NCI-H128 (cell line): ENCODE data around the gene HDAC4.

Source experiments
- DNase-seq: peaks from one replicate; lab custom pipeline; 2025; ENCODE audit not compliant: unreplicated experiment; lab: John Stamatoyannopoulos, UW

HDAC4 gene

DNA sequence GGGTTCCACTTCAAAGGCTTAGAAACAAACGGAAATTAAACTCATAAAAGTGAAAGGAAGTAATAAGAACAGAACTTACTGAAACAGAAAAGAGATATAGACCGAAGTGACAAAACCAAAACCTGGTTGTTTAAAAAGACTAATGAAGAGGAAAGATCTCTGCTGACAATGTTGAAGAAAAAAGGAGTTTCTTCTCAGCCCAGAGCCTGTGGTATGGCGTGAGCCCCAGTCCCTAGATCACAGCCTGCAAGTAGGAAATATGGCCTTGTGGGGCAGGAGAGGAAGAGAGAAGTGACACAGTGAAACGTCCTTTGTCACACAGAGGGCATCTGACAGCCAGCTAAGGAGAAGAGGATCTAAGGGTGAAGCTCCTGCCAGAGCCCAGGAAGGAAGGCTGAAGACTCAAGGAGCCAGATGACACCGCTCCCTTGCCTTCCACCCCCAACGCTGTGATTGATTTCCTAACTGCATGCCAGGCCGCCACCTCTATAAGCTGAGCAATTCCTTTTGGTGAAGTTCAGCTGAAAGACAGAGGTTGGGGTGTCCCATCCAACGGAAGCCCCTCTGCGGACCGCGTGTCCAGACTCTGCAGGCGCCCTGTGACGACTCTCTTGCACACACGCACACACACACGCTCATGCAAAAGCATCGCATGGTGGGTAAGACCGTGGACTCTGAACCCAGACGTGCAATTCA lies 141.1 kb downstream of the HDAC4 start:
- no peak for DNase-seq

DNA sequence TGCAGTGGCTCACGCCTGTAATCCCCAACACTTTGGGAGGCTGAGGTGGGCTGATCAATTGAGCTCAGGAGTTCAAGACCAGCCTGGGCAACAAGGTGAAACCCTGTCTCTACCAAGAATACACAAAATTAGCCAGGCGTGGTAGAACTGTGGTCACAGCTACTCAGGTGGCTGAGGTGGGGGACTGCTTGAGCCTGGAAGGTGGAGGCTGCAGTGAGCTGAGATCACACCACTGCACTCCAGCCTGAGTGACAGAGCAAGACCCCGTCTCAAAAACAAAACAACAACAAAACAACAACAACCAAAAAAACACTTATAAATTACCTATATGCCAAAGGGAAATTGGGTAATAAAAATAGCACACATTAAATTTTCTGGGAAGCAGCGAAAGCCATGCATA lies 141.6 kb downstream of the HDAC4 start:
- DNase-seq = no peak

DNA sequence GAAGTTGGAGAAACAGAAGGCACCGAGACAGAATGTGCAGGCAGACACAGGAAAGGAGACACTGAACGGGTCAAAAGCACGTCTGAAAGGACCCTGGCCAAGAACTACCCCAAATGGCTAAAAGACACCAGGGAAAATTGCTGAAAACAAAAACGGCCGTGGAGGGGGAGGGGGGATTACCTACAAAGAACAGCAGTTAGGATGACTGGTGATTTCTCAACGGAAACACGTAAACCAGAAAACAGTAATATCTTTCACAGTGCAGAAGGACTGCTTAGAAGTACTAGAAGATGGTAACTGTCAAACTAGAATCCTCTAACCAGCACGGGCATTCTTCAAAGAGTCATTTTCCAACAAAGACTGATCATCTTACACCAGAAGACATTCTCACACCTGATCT lies 142.6 kb downstream of the HDAC4 start:
- DNase-seq = no peak

DNA sequence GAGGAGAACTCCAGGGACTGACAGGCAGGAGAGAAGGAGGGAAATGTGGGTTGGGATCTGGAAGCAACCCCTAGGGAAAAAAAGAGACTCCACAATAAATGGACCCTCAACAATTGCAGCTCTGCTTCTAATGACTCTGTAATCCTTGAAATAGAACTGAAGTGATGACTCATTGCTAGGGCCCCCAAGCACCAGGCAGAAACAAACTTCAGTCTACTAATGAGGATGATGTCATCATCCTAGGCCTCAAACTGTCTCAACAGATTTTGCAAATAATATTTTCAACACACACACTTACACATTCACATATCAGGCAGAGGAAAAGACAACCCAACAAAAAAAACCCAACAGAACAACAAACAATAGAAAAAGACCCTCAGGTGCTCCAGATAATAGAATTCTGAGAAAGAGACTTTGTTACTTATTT lies 143.3 kb downstream of the HDAC4 start:
- no peak for DNase-seq

DNA sequence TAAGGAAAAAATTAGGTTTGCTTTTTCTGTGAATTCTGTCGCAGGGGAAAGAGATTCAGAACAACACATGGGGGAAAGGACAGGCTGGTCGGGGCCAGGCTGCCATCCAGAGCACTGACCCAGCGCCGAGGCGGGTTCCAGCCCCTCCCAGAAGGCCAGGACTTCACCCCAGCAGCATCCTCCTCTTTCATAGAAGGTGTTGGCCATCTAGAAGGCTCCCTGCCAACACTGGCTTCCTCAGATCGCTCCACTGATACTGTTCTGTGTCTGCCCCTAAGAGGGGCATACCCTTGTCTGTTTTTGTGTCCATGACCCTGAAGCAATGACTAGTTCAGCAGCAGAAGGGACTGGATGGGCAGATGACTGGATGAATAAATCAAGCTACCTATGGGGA lies 144.5 kb downstream of the HDAC4 start:
- no peak for DNase-seq

DNA sequence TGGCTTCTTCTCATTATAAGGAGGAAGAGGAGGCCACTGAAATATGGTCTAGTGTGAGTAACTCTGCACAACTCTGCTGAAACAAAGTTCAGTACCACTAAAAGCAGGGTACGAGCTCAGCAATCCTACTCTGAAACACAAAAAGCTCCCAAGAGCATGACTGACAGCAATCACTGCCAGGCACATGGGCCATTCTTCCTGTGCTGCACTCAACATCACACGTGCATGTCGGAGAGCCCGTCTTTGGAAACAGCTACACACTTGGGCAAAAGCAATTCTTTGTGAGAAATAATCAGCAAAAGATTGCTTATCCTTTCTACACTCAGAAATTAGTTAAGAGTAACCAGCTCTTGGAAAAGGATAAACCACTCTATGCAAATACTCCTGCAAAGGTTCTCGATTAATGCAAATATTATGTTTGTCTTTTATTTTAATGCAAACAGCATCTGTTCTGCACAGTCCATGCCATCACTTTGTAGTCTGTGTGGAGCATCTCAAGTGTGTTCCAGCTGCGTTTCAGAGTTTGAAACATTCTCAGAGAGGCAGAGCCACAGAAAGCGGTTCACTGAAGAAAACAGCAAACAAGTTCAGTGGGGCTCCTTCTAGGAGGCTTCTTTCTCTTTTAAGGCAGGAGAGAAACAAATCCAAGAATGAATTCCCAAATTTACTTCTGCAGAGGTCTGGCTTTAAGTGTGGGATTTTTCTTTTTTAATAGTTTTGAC lies 145.0 kb downstream of the HDAC4 start:
- no peak for DNase-seq

DNA sequence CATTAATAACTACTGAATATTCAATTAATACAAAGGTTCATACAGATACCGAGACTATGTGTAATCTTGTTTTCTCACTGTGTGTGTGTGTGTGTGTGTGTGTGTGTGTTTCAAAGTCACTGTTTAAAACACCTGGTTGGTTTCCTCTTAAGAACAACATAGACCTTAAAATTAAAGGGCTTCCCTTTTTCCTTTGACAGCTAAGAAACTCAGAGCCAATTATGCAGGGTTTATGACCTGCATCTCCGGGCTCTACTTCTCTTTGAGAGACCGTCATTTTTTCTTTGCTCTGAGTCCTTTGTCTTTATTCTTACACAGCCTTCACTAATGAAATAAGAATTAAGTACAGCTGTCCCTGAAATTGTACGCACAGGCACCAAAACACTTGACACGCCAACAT lies 145.6 kb downstream of the HDAC4 start:
- no peak for DNase-seq

DNA sequence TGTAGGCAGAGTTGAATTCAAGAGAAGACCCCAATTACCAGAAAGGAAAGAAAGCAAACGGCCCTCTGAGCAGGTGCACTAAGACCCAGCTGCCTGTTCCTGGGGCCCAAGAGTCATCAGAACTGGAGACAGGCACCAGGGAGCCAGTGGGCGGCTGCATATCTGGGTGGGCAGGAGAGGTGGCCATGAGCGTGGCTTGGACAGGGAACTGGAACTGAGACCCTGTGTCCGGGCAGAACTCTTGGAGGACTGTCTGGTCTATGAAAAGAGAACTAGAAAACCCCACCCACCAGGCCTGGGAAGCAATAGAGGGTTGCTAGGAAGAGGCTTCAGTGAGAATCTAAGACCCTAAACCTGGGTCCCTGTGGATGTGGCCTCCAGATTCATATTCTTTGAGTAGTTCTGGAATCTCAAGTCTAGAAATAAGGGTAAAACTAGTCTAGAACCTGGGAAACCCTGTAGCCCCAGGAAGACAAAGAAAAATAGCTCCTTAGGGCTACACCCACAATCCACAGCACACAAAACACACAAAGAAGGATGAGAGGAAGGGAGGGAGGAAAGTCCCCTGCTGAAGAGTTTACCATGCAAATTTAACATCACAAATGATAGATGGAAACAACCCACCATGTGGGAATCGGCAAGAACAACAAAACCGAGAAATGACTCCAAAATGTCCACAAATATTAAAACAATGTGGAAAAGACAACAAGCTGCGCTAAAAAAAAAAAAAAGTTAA lies 147.0 kb downstream of the HDAC4 start:
- DNase-seq = no peak

DNA sequence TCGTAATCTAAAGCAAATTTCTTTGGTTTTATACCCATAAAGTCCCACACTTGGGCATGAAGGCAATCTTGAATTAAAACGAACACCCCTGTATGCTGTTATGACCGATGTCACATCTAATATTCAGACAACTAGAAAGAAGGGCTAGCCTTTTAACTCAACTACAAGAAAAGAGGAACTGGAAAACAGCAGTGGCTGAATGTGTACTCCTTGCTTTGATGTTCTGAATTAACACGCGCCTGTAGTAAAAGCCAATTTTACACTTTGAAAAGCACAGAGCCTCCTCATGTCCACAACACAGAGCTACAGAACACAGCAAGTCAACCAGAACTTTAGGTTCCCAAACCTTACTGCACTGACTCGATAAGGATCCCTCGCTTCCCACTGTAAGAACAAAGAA lies 147.6 kb downstream of the HDAC4 start:
- no peak for DNase-seq

DNA sequence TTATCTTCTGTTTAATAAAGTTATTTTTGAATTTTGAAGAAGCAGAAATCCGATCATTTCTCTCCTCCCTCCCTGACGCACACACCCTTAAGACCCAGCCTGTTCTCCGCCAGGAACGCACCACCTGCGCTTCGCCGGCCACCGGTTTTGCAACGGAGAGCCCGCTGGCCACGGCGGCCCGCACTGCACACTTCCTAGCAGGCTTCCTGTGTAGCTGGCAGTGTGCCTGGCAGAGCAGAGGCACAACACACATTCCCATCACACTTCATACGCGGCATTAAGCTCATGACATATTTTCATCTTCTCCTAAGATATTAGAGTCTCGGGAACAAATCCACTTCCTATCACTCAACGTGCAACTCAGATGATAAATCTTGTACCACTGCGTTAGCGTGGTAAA lies 148.0 kb downstream of the HDAC4 start:
- no peak for DNase-seq

DNA sequence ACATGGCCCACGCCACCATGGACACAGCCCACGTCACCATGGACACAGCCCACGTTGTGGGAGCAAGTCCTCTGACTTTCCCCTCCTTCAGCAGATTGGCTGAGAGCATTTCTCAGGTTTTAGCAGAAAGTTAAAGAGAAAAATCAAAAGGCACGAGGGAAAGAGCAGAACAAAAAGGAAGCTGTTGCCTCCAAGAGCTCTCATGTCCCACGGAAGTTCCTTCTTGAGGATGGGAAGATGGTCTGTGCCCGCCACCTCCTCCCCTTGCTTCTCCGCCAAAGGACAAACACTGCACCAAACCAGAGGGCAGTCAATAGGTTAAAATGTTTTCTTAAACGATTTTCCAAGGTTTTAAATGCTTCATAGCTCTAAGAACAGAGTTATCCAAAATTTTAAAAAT lies 148.4 kb downstream of the HDAC4 start:
- no peak for DNase-seq

DNA sequence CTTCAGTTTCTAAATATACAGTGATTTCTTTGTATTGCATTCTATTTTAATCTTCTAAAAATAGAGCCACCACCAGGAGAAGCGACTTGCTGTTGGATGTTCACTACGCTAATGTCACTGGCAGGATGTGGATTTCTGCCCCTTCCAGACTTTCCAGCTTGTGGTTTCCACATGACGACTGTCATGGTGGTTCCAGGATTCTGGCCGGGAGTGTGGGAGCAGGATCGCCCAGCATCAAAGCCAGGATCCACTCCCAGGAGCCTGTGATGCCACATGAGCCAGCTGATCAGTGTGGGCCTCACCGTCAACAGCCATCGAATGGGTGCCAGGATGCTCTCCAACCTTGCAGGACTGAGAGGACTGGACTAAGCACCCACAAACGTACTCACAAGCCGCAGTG lies 148.8 kb downstream of the HDAC4 start:
- DNase-seq = no peak

DNA sequence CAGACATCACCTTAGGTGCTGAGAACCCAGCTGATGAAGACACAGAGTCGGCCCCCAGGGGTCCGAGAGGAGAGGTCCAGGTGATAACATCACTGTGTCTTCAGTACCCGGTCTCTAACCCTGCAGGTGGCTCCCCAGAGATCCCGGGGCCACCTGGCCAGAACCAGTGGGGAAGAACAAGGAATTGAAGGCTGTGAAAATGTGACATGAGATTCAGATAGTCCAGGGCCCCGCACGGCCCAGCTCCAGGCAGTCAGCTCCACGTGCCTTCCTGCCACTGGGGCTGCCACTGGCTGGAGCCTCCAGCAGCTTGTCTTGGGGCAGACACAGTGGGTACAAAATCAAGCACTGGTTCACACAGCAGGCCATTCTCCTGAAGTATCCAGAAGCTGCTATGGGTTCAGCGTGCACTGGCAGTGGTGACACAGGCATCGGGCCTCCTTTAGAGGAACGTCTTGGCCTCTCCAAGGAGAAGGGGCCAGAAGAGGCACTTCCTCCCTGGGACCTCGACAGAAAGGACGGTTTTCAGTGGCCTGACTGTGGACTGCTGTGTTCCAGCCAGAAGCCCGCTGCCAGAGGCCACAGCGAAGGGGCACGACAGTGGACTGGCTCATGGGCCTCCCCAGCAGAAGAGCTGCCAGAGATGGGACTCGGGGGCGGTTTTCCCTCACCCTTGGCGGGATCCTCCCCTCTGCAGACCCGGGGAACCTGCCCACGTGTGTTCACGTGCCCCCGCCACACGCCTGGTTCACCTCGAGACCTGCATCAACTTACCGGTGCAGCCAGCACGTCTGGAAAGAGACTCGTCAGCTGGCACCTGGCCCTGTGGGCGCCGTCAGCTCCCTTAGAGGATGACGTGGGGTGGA lies 150.4 kb downstream of the HDAC4 start:
- DNase-seq = no peak

DNA sequence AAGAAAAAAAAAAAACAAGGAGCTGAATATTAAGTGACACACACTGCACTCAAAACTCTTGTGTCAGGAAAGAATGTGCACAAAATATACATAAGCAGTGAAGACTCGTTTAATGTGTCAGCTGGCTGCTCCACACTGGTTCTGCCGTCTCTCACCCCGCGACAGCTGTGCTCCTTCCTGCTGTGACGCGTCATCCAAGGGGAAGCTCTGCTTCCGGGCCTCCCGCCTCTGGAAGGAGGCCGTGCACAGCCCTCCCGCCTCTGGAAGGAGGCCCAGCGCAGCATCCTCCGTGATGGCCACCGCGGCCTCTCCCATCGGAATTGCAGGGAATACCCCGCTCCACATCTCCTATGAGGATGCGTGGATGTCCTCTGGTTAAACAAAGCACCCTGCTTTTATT lies 151.0 kb downstream of the HDAC4 start:
- DNase-seq = no peak

DNA sequence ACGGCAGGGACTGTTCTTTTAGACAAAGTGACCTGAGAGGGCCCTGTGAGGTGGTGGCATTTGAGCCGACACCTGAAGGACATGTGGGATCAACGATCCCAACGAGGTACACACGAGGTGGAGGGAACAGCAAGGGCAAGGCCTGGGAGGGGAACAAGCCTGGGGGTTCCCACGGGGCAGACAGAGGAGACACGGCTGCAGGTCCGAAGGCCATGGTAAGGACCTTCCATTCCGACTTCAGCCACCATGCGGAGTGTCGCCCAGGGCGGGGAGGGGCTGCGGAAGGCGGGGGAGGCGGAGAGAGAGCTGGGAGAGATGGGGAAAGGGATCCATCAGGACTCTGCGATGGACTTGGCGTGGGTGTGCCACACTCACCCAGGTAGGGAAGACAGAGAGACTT lies 151.8 kb downstream of the HDAC4 start:
- no peak for DNase-seq

DNA sequence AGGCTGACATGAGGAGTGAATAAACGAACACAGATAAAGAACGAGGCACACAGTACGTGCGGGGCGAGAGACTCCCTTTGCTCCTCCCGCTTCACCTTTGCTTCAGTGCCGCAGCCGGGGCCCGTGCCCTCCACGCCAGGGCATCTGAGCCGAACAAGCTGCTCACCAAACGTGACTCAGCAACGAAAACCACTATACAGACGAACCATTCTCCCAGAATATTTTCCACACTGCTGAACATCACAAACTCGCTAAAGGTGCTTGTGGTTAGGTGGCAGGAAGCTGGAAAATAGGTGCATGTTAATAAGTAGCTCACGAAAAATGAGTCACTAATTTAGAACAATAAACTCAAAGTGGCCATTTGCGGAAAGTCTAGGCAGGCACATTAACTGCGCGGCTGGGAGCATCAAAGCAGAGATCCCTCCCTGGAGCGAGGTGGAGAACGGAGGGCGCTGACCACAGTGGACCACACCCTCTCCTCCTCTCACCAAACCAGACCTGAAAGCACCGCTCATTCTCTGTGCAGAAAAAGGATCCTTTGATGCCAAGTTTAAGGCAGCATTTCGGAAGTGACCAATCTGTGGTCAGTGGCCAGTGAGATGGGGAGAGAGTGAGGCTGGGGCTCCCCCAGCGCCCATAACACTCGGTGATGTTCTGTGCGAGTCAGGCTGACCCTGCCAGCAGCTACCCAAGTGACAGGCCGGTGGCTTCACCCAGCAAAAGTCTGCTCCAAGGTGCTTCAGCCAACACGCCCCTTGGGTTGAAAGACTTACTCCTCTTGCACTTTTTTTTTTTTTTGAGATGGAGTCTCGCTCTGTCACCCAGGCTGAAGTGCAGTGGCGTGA lies 153.2 kb downstream of the HDAC4 start:
- no peak for DNase-seq

DNA sequence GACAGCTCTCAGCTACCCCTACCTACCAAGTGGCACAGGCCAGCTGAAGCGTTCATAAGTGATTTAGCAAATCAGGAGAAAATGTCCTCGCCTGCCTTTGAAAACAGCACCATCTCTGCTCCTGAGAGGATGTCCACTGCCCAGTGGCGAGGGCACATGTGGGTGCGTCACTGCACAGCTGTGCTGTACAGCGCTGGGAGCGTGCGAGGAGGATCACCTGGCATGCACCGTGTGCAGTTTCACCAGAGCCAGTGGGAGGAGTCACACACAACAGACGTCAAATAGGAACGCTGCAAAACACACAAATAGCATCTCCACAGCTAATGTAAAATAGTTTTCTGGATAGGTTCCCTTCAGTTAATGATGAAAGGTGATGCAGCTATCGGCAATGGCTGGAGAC lies 154.1 kb downstream of the HDAC4 start:
- peak; percentile 45 for DNase-seq

DNA sequence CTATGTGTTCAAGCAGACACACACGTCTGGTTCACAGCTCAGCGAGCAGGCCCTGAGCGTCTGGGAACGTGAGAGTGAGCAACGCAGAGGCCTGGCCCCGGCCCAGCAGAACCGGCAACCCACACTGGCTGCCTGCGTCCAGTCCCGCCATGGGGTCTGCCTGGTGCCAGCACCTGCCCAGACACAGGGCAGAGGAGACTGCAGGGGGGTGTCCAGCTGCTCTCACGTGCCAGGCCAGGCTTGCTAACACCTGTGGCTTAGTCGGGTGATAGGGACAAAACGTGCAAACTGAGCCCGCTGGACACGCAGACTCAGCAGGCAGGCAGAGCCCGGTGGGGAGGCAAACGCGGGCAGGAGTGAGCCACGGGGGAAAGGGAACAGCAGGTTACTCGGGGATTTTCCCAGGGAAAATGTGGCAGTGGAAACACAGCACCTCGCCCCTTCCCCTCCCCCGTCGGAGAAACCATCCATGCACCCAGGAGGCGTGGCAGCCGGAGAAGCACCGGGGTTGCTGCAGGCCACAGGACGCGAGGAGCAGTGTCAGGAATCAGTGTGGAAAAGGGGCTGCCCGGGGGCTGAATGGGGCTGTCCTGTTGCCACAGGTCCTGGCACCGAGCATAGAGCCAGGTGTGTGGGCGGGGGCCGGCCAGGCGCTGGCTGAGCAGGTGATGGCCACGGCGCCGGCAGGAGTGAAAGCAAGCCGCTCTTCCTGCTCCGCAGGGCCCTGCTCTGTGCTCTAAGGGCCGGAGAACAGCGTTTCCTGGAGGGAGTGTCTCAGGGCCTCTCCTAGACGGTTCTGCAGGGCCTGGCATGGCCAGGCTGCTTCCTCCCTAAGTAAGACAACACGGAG lies 154.7 kb downstream of the HDAC4 start:
- DNase-seq = no peak

DNA sequence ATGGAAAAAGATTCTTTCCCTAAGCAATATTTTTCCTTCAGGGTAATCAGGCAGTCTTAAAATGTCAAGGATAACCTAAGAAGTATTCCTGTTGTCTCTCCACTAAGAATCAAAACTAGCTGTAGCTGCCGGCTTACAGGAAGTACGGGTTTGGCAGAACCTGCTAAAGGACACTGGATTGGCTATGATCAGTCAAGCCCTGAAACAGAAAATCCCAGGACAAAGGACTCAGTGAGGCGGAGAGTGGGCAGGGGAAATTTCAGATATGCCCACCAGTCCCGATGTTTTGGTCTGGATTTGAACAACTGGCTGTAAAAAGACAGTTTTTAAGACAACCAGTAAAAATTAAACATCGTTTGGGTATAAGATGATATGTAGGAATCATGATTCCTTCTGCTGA lies 155.7 kb downstream of the HDAC4 start:
- no peak for DNase-seq
